ENCODE results near the gene TAF5.

GRCh38 chr10:103417601-103418000, 49.8 kb downstream of the TAF5 start:
- TF ChIP-seq, protein P1, sequence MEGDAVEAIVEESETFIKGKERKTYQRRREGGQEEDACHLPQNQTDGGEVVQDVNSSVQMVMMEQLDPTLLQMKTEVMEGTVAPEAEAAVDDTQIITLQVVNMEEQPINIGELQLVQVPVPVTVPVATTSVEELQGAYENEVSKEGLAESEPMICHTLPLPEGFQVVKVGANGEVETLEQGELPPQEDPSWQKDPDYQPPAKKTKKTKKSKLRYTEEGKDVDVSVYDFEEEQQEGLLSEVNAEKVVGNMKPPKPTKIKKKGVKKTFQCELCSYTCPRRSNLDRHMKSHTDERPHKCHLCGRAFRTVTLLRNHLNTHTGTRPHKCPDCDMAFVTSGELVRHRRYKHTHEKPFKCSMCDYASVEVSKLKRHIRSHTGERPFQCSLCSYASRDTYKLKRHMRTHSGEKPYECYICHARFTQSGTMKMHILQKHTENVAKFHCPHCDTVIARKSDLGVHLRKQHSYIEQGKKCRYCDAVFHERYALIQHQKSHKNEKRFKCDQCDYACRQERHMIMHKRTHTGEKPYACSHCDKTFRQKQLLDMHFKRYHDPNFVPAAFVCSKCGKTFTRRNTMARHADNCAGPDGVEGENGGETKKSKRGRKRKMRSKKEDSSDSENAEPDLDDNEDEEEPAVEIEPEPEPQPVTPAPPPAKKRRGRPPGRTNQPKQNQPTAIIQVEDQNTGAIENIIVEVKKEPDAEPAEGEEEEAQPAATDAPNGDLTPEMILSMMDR (IDR thresholded peaks at IDR 0.05; ENCODE audit: low read length), result no peak
- TF ChIP-seq EZH2 (IDR thresholded peaks at IDR 0.05; ENCODE audit: borderline replicate concordance, low read length), result no peak

Data from OCI-LY1 (cell line).